ENCODE results near the gene CSRP1. TPM values are rescaled to one million over a fixed set of nuclear protein-coding genes. Genes with fewer than 3 reads are reported as not detected.

CSRP1 gene
- total and polyA plus RNA-seq, 7 donors, result 14.7 to 27.7 (median 23.2) TPM

DNA sequence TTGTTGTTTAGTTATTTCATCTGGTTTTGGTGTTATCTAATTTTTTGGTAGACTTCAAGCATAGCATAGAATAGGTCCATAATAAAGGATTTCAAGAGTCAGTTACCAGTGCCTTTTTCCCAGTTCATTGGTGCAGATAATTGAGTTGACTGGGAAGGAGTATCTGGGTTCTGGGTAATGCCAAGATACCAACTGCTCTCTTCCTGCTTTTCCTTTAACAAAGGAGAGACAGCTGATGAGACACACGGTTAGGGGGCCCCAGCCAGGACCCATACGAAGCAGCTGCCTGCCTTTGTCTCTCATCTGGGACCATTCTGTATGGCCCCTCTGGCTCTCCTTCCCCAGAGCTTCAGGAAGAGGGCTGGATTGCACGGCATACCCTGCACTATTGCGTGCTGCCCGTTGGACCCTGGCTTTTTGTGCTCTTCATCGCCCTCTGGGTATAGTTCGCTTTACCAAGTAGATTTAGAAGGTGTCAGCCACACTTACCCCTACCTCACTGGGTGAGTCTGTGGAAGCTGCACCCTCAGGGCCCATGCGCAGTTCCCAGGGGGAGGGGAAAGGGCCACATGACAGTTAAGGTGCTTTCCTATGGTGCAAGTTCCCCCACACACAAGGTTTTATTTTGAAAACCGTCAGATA lies 39.0 kb upstream of the CSRP1 start:
- no peak overlapping the region for H3K4me3 ChIP-seq
- H3K9me3 ChIP-seq, result no peaks in the 10 kb centered on the region
- TF ChIP-seq CTCF (IDR thresholded peaks at IDR 0.05), result no peak
- 51 to 65% (median 61%) methylated on average over 9 of the region's 9 CpGs for WGBS, 3 donors
- peaks cover 0 to 4% (median 2%) of the 10 kb centered on the region in 3 donors for H3K27me3 ChIP-seq (ENCODE audit: insufficient read depth in 3 of 3, low read length in 2 of 3)
- H3K27ac ChIP-seq, result no peak overlapping the region
- peaks cover 7% of the 10 kb centered on the region for H3K4me1 ChIP-seq
- intact Hi-C loops (cut with DNase I), result no loop called here
- no peaks in the 10 kb centered on the region for H3K36me3 ChIP-seq (ENCODE audit: insufficient read depth in 1 of 2, low read depth in 1 of 2)
- DNase-seq (no peak), ATAC-seq (no peak)

DNA sequence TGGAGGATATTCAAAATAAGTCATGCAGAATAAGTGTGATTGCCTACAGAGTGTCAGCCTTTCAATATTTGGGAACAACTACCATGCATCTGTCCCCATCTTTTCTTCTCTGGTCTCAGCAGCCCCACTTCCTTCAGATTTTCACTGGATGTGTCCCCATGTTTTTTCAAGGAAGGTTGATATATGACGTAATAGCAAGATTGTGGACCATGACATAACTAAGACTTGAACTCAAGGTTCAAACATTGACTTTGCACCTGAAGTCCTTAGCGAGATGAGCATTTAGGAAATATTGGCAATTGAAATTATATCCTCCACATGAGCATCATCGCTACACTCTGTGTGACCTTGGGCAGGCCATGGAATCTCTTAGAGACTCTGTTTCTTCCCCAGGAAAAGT lies 37.8 kb upstream of the CSRP1 start:
- Histone ChIP-seq H3K9me3 (no peaks in the 10 kb centered on the region), H3K4me3 (no peak overlapping the region), H3K27me3 (ENCODE audit: insufficient read depth in 3 of 3, low read length in 2 of 3) (peaks cover 0 to 16% (median 5%) of the 10 kb centered on the region in 3 donors), H3K4me1 (peaks cover 11% of the 10 kb centered on the region), H3K36me3 (ENCODE audit: insufficient read depth in 1 of 2, low read depth in 1 of 2) (no peaks in the 10 kb centered on the region), H3K27ac (no peak overlapping the region)
- no peak for DNase-seq
- no peak for ATAC-seq
- 95 to 98% (median 98%) methylated on average over 3 of the region's 3 CpGs for WGBS, 3 donors
- intact Hi-C loops (cut with DNase I), result no loop called here
- no peak for TF ChIP-seq CTCF (IDR thresholded peaks at IDR 0.05)

- Histone ChIP-seq H3K27ac (no peak overlapping the region), H3K27me3 (ENCODE audit: insufficient read depth in 3 of 3, low read length in 2 of 3) (peaks cover 0 to 22% (median 5%) of the 10 kb centered on the region in 3 donors), H3K4me1 (peaks cover 12% of the 10 kb centered on the region), H3K36me3 (ENCODE audit: insufficient read depth in 1 of 2, low read depth in 1 of 2) (no peaks in the 10 kb centered on the region), H3K9me3 (no peaks in the 10 kb centered on the region), H3K4me3 (no peak overlapping the region)
- DNase-seq (no peak), ATAC-seq (no peak)
- intact Hi-C loops (cut with DNase I), result no loop called here
- no peak for TF ChIP-seq CTCF (IDR thresholded peaks at IDR 0.05)
- 69% methylated on average over 7 of the region's 7 CpGs for WGBS, 3 donors
Measured at GRCh38 chr1:201543871-201544642, 37.1 kb upstream of the CSRP1 start.

DNA sequence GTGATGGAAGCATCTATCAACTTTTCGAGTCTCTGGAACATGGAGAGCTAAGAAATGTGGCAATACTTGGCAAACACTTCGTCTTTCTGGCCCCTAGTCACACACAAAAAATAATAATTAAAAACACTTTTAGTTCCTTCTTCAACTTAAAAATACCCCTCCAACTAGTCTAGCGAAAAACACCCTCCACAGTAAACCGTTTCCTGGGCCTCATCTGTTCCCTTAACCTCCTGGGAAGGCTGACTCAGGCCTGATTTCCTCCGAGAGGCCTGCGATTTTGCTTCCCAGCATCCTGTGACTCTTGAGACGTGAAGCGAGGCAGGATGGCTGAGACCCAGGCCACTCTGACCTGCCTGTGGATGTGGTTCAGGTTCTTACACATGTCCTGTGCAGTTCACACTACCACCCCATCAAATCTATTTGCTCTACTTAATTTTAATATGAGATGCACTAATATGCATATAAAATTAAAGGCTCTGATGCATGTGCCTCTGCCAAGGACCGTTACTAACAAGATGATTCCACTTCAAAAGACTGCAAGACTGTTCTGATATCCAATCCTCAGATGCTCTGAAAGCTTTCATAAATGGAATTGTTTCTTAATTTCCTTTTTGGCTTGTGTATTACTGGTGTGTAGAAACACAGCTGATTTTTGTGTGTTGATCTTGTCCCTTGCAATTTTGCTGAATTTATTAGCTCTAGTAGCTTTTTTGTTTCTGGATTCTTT lies 35.5 kb upstream of the CSRP1 start:
- peaks cover 0 to 38% (median 15%) of the 10 kb centered on the region in 3 donors for H3K27me3 ChIP-seq (ENCODE audit: insufficient read depth in 3 of 3, low read length in 2 of 3)
- peak overlapping the region; percentile 61 for H3K27ac ChIP-seq
- DNase-seq (peak; percentile 52 to 73), ATAC-seq (peak in 2 of 4 donors; percentile 22 to 30)
- no peaks in the 10 kb centered on the region for H3K9me3 ChIP-seq
- TF ChIP-seq CTCF (IDR thresholded peaks at IDR 0.05), result no peak
- WGBS, 3 donors, result 40 to 47% (median 47%) methylated on average over 9 of the region's 9 CpGs
- H3K36me3 ChIP-seq (ENCODE audit: insufficient read depth in 1 of 2, low read depth in 1 of 2), result no peaks in the 10 kb centered on the region
- H3K4me1 ChIP-seq, result peaks cover 18% of the 10 kb centered on the region
- intact Hi-C loops (cut with DNase I), result no loop called here
- H3K4me3 ChIP-seq, result no peak overlapping the region

Measured in psoas muscle (tissue), 8 donors.